HepG2 (cell line): ENCODE data around the gene ARPP19. TPM values are rescaled to one million over a fixed set of nuclear protein-coding genes. Genes with fewer than 3 reads are reported as not detected.

Experiments used
- ATAC-seq: fragments of 200-7000 bp; cut with Tn5 transposase; 3 replicates; pipeline ENCODE4 v1.9.1; 2020; ENCODE audit warnings: mild to moderate bottlenecking, moderate library complexity
- BruUV-seq: library from RNA; stranded (reverse); fragments of 400-500 nt; replicated peaks from 2 replicates; lab custom pipeline; 2021; lab: Mats Ljungman, UMichigan
- CTCF ChIA-PET: fragments of 300-600 bp; formaldehyde crosslinking; extraction: SDS; loops from one replicate; lab custom pipeline; 2021; ENCODE audit warnings: low total read pairs, inconsistent platforms, low intra/inter-chr PET ratio; lab: Yijun Ruan, JAX
- POLR2A ChIA-PET: fragments of 350-600 bp; sonication (Branson Sonifier 250); formaldehyde crosslinking; loops from one replicate; lab custom pipeline; 2020; ENCODE audit warnings: antibody characterized with exemption, inconsistent platforms; lab: Yijun Ruan, JAX
- DNase-seq: peaks from one replicate; pipeline ENCODE4 v3.0.0-alpha.2; 2015; ENCODE audit warnings: low spot score
- FAIRE-seq: peaks from 3 replicates; lab custom pipeline; 2011; peaks lifted over from hg19 to GRCh38; lab: Jason Lieb, UNC
- H2AFZ ChIP-seq: one replicate; pipeline ENCODE4 v1.6.1; 2011; ENCODE audit warnings: low read length, inconsistent platforms
- H3K27ac ChIP-seq: fragments of 300-600 bp; 3 replicates; pipeline ENCODE4 v1.8.0; 2011; ENCODE audit warnings: mixed run types, mild to moderate bottlenecking, mixed read lengths, low read length, inconsistent platforms; ENCODE audit not compliant: insufficient read depth; ENCODE audit errors: extremely low read length
- H3K27me3 ChIP-seq, 2 experiments: fragments of 200-600 bp in 1 of 2; 2 replicates in 1 of 2; 3 replicates in 1 of 2; pipeline versions ENCODE4 v1.6.0 to v1.8.0; 2011; ENCODE audit warnings: low read length in 2 of 2, mild to moderate bottlenecking in 2 of 2, moderate library complexity in 2 of 2, inconsistent platforms in 1 of 2; ENCODE audit not compliant: insufficient read depth in 2 of 2, control insufficient read depth in 1 of 2
- H3K36me3 ChIP-seq, 2 experiments: fragments of 200-600 bp in 1 of 2; replicated peaks in 1 of 2; 2 replicates in 1 of 2; 3 replicates in 1 of 2; pipeline versions ENCODE4 v1.5.1 to v1.8.0; 2011; ENCODE audit warnings: low read length in 2 of 2, inconsistent platforms in 1 of 2; ENCODE audit not compliant: insufficient read depth in 2 of 2, control insufficient read depth in 1 of 2
- H3K4me1 ChIP-seq: 2 replicates; pipeline ENCODE4 v1.5.1; 2012; ENCODE audit warnings: low read length, inconsistent platforms; ENCODE audit not compliant: insufficient read depth
- H3K4me2 ChIP-seq: 2 replicates; pipeline ENCODE4 v1.6.0; 2011; ENCODE audit warnings: low read depth, low read length, inconsistent platforms
- H3K4me3 ChIP-seq, 3 experiments: fragments of 200-600 bp in 1 of 3; sonication (generic), shearing (Covaris generic) in 1 of 3; replicated peaks in 1 of 3; 2 replicates each; pipeline ENCODE4 v1.5.1; 2011 to 2016; ENCODE audit warnings: low read length in 3 of 3, inconsistent platforms in 2 of 3, low read depth in 2 of 3, mild to moderate bottlenecking in 2 of 3, control low read depth in 1 of 3, mixed read lengths in 1 of 3; ENCODE audit not compliant: insufficient read depth in 1 of 3
- H3K79me2 ChIP-seq: one replicate; pipeline ENCODE4 v1.6.1; 2011; ENCODE audit warnings: low read length, inconsistent platforms; ENCODE audit not compliant: insufficient read depth
- H3K9ac ChIP-seq: 2 replicates; pipeline ENCODE4 v1.6.0; 2011; ENCODE audit warnings: mild to moderate bottlenecking, low read depth, low read length, inconsistent platforms; ENCODE audit not compliant: insufficient read depth
- H3K9me3 ChIP-seq: 2 replicates; pipeline ENCODE4 v1.5.1; 2012; ENCODE audit warnings: mild to moderate bottlenecking, low read length
- H4K20me1 ChIP-seq: 2 replicates; pipeline ENCODE4 v1.6.0; 2011; ENCODE audit warnings: inconsistent platforms, mild to moderate bottlenecking, low read length, moderate library complexity; ENCODE audit not compliant: insufficient read depth
- DMAP1 ChIP-seq: IDR thresholded peaks from 2 replicates; pipeline ENCODE4 v1.6.1; 2016
- DNMT1 ChIP-seq: sonication (generic); formaldehyde crosslinking; IDR thresholded peaks from 2 replicates; pipeline ENCODE4 v1.5.1; 2020; ENCODE audit warnings: mild to moderate bottlenecking, missing genetic modification reagents
- HMG20B ChIP-seq: conservative IDR thresholded peaks from 2 replicates; pipeline ENCODE4 v1.6.1; 2016; ENCODE audit warnings: missing genetic modification reagents, missing compliant biosample characterization
- IKZF5 ChIP-seq: IDR thresholded peaks from 2 replicates; pipeline ENCODE4 v1.6.1; 2018; ENCODE audit warnings: missing genetic modification reagents, mild to moderate bottlenecking, missing compliant biosample characterization
- RAD21 ChIP-seq: fragments of 450-650 bp; formaldehyde crosslinking; IDR thresholded peaks from 2 replicates; pipeline ENCODE4 v1.5.0; 2020; ENCODE audit warnings: mild to moderate bottlenecking
- ZFP62 ChIP-seq: sonication (generic); formaldehyde crosslinking; IDR thresholded peaks from 2 replicates; pipeline ENCODE4 v1.4.0; 2020; ENCODE audit warnings: missing genetic modification reagents
- ZFX ChIP-seq: sonication (generic); formaldehyde crosslinking; IDR thresholded peaks from 2 replicates; pipeline ENCODE4 v1.4.0; 2020; ENCODE audit warnings: mild to moderate bottlenecking, low read depth, missing genetic modification reagents, moderate library complexity
- ZNF577 ChIP-seq: sonication (generic); formaldehyde crosslinking; IDR thresholded peaks from 2 replicates; pipeline ENCODE4 v1.4.0; 2020; ENCODE audit warnings: mild to moderate bottlenecking, low read depth, missing genetic modification reagents, borderline replicate concordance
- ZSCAN20 ChIP-seq: sonication (generic); formaldehyde crosslinking; IDR thresholded peaks from 2 replicates; pipeline ENCODE4 v1.4.0; 2020; ENCODE audit warnings: missing genetic modification reagents, mild to moderate bottlenecking, borderline replicate concordance
- WGBS: methylation state at CpG from one replicate; pipeline ENCODE4 v1.1.6; 2017; ENCODE audit warnings: low lambda C conversion rate; 5-methylcytosine and 5-hydroxymethylcytosine counted together
- in situ Hi-C: cut with HindIII; loops from 2 replicates; pipeline ENCODE4 v1.10.0; 2017; ENCODE audit warnings: low pct_unique_long_range_greater_than_20kb; ENCODE audit not compliant: extremely low pct_ligation_motif_present
- intact Hi-C: fragments of 100-400 bp; cut with micrococcal nuclease; formaldehyde crosslinking; loops from one replicate; pipeline ENCODE4 v1.10.0; 2022; ENCODE audit not compliant: unreplicated experiment
- polyA plus RNA-seq, 8 experiments: library from polyadenylated mRNA; depleted of rRNA in 3 of 8; stranded (reverse) in 7 of 8; unstranded in 1 of 8; fragments of >200 nt; fragmentation: Illumina TruSeq in 4 of 8; extraction: Trizol in 4 of 8; gene quantifications; 2 replicates each; pipeline versions ENCODE4 v1.2.1 to v1.2.3, GENCODE V29; 2011 to 2016; ENCODE audit warnings: low read depth in 4 of 8, missing spikeins in 1 of 8, mixed read lengths in 1 of 8; ENCODE audit not compliant: insufficient read depth in 1 of 8
- total RNA-seq, 5 experiments: library from RNA; depleted of rRNA; stranded (reverse); fragments of >200 nt; fragmentation: Illumina TruSeq; extraction: Trizol; gene quantifications; 2 replicates each; pipeline ENCODE4 v1.2.3, GENCODE V29; 2016; ENCODE audit warnings: low read depth in 1 of 5
- TF ChIP-seq, protein P1 (sequence below): sonication (generic); formaldehyde crosslinking; IDR thresholded peaks from 2 replicates; pipeline ENCODE4 v1.5.0; 2020; ENCODE audit warnings: mild to moderate bottlenecking, missing genetic modification reagents, borderline replicate concordance

Gene ARPP19
- total and polyA plus RNA-seq, 2 of the 13 experiments (the other 11 are each of a cell fraction or from before 2014, with no cell fraction given) = 70.8 to 123 TPM

GRCh38 chr15:52579852-52580251 lies 11.0 kb upstream of the ARPP19 start:
- in situ Hi-C loops (no loop called here), intact Hi-C loops (no loop called here)
- BruUV-seq = no TSS peak
- H3K9ac ChIP-seq = no peak overlapping the region
- H3K36me3 ChIP-seq = no peaks in the 10 kb centered on the region
- no peaks in the 10 kb centered on the region for H4K20me1 ChIP-seq
- H3K27me3 ChIP-seq = no peaks in the 10 kb centered on the region
- no peak overlapping the region for H3K4me2 ChIP-seq
- no peak overlapping the region for H3K4me3 ChIP-seq
- TF ChIP-seq DMAP1 (no peak), ZSCAN20 (CRISPR knock-in tag) (no peak), ZNF577 (CRISPR knock-in tag) (no peak), ZFX (CRISPR knock-in tag) (no peak), ZFP62 (CRISPR knock-in tag) (no peak), IKZF5 (CRISPR knock-in tag) (no peak), RAD21 (no peak), HMG20B (CRISPR knock-in tag) (no peak), DNMT1 (CRISPR knock-in tag) (no peak)
- TF ChIP-seq, protein P1, sequence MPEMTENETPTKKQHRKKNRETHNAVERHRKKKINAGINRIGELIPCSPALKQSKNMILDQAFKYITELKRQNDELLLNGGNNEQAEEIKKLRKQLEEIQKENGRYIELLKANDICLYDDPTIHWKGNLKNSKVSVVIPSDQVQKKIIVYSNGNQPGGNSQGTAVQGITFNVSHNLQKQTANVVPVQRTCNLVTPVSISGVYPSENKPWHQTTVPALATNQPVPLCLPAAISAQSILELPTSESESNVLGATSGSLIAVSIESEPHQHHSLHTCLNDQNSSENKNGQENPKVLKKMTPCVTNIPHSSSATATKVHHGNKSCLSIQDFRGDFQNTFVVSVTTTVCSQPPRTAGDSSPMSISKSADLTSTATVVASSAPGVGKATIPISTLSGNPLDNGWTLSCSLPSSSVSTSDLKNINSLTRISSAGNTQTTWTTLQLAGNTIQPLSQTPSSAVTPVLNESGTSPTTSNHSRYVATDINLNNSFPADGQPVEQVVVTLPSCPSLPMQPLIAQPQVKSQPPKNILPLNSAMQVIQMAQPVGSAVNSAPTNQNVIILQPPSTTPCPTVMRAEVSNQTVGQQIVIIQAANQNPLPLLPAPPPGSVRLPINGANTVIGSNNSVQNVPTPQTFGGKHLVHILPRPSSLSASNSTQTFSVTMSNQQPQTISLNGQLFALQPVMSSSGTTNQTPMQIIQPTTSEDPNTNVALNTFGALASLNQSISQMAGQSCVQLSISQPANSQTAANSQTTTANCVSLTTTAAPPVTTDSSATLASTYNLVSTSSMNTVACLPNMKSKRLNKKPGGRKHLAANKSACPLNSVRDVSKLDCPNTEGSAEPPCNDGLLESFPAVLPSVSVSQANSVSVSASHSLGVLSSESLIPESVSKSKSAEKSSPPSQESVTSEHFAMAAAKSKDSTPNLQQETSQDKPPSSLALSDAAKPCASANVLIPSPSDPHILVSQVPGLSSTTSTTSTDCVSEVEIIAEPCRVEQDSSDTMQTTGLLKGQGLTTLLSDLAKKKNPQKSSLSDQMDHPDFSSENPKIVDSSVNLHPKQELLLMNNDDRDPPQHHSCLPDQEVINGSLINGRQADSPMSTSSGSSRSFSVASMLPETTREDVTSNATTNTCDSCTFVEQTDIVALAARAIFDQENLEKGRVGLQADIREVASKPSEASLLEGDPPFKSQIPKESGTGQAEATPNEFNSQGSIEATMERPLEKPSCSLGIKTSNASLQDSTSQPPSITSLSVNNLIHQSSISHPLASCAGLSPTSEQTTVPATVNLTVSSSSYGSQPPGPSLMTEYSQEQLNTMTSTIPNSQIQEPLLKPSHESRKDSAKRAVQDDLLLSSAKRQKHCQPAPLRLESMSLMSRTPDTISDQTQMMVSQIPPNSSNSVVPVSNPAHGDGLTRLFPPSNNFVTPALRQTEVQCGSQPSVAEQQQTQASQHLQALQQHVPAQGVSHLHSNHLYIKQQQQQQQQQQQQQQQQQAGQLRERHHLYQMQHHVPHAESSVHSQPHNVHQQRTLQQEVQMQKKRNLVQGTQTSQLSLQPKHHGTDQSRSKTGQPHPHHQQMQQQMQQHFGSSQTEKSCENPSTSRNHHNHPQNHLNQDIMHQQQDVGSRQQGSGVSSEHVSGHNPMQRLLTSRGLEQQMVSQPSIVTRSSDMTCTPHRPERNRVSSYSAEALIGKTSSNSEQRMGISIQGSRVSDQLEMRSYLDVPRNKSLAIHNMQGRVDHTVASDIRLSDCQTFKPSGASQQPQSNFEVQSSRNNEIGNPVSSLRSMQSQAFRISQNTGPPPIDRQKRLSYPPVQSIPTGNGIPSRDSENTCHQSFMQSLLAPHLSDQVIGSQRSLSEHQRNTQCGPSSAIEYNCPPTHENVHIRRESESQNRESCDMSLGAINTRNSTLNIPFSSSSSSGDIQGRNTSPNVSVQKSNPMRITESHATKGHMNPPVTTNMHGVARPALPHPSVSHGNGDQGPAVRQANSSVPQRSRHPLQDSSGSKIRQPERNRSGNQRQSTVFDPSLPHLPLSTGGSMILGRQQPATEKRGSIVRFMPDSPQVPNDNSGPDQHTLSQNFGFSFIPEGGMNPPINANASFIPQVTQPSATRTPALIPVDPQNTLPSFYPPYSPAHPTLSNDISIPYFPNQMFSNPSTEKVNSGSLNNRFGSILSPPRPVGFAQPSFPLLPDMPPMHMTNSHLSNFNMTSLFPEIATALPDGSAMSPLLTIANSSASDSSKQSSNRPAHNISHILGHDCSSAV (CRISPR knock-in tag) = no peak
- no peak overlapping the region for H3K27ac ChIP-seq
- peaks cover 6% of the 10 kb centered on the region; the same call in 1 of the 2 replicates for H3K4me1 ChIP-seq
- no peak for FAIRE-seq
- no peak overlapping the region for H2AFZ ChIP-seq
- no peak for ATAC-seq
- DNase-seq = no peak
- ChIA-PET POLR2A (no interaction called here), CTCF (no interaction called here)
- 87% methylated on average over 8 of the region's 8 CpGs for WGBS
- no peaks in the 10 kb centered on the region for H3K9me3 ChIP-seq
- H3K79me2 ChIP-seq = no peaks in the 10 kb centered on the region
